AG09319 (cell line): ENCODE measurements around the gene DNMT3L.
"Not testable (repeated sequence)": the region's sequence is repeated elsewhere in the genome, so short reads cannot be mapped to it uniquely, and the experiment has no call there.

Experiments
- DNase-seq: peaks from one replicate; pipeline ENCODE4 v3.0.0-alpha.2; 2010; ENCODE audit warnings: low read depth; ENCODE audit errors: extremely low read depth
- TF ChIP-seq, protein P1 (sequence below): IDR thresholded peaks from 2 replicates; pipeline ENCODE4 v1.5.1; 2011; ENCODE audit warnings: low read depth, mild to moderate bottlenecking, inconsistent platforms, low read length, moderate library complexity

Gene DNMT3L

DNA sequence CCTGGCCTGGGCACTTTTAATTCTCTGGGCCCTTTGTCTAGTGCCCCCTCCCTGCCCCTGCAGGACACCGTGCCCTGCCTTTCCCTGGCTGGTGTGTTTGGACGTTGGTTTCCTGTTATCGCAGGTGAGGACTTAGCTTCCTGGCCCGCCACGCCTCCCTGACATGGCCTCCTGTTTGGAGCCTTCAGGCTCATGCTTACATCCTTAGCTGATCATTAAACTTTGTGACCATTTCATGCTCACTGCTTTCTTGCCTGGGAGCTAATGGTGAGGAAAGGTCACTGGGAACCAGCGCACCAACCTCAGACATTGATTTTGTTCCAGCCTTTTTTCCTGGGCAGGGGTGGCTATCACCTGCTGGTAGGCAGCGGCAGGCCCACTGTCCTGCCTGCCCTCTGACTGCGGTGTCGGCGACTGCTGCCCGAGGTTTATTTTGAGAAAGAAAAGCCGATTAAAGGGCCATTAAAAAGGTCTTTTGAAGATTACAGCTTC is 41.8 kb upstream of the DNMT3L start:
- no peak for DNase-seq
- TF ChIP-seq, protein P1, sequence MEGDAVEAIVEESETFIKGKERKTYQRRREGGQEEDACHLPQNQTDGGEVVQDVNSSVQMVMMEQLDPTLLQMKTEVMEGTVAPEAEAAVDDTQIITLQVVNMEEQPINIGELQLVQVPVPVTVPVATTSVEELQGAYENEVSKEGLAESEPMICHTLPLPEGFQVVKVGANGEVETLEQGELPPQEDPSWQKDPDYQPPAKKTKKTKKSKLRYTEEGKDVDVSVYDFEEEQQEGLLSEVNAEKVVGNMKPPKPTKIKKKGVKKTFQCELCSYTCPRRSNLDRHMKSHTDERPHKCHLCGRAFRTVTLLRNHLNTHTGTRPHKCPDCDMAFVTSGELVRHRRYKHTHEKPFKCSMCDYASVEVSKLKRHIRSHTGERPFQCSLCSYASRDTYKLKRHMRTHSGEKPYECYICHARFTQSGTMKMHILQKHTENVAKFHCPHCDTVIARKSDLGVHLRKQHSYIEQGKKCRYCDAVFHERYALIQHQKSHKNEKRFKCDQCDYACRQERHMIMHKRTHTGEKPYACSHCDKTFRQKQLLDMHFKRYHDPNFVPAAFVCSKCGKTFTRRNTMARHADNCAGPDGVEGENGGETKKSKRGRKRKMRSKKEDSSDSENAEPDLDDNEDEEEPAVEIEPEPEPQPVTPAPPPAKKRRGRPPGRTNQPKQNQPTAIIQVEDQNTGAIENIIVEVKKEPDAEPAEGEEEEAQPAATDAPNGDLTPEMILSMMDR: no peak

DNA sequence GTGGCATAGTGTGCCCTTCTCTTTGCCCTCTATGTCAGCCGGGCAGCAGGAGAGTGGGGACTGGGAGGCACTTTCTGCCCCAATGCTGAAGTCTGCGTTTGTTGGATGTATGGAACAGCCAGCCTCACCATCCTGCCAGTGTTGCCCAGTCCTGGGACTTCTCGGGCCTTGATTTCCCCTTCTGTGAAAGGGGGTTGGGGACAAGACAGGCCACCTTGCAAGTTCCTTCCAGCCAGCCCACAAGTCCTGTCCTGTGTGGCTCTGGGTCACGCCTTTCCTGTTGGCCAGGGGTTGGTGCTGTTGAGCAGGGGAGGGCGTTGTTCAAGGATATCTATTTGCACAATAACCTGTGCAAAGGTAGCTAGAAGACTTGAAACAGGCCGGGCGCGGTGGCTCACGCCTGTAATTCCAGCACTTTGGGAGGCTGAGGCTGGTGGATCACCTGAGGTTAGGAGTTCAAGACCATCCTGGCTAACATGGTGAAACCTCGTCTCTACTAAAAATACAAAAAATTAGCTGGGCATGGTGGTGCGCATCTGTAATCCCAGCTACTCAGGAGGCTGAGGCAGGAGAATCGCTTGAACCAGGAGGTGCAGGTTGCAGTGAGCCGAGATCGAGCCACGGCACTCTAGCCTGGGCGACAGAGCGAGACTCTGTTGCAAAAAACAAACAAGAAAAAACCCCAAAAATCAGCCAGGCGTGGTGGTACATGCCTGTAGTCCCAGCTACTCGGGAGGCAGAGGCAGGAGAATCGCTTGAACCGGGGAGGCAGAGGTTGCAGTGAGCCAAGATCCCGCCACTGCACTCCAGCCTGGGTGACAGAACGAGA is 41.1 kb upstream of the DNMT3L start:
- not testable (repeated sequence) for DNase-seq

DNA sequence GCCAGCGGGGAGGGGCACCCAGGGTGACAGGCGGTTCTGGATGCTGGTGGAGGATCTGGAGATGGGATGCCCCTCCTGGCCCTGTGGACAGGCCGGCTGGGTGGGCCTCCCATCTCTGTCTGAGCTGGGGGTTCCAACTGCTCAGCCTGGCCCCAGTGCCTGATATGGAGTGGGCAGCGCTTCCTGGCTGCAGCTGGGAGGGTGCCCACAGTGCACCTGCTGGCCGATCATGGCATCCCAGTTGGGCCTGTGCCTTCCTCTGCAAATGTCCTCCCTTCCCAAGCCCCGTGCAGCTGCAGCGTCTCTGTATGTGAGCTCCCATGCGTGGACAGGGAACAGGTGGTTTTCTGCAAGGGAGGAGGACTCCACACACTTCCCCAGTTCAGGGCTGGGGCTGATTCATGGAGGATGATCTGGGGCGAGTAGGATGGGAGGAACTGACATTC is 40.3 kb upstream of the DNMT3L start:
- no peak for DNase-seq
- TF ChIP-seq, protein P1: no peak

DNA sequence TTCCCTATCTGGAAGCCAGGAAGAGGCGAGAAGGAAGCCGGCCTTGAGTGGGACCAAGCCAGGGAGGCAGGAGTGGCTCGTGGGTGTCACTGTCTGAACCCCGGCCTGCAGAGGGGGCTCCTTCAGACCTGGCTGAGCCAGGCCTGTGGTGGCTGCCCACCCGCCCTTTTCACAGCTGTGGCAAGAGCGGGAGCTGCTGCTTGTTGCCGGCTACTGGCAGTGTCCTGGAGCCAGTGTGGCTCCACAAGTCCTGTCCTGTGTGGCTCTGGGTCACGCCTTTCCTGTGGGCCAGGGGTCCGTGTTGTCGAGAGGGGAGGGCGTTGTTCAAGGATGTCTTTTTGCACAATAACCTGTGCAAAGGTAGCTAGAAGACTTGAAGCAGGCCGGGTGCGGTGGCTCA is 39.4 kb upstream of the DNMT3L start:
- DNase-seq: no peak
- TF ChIP-seq, protein P1: no peak

DNA sequence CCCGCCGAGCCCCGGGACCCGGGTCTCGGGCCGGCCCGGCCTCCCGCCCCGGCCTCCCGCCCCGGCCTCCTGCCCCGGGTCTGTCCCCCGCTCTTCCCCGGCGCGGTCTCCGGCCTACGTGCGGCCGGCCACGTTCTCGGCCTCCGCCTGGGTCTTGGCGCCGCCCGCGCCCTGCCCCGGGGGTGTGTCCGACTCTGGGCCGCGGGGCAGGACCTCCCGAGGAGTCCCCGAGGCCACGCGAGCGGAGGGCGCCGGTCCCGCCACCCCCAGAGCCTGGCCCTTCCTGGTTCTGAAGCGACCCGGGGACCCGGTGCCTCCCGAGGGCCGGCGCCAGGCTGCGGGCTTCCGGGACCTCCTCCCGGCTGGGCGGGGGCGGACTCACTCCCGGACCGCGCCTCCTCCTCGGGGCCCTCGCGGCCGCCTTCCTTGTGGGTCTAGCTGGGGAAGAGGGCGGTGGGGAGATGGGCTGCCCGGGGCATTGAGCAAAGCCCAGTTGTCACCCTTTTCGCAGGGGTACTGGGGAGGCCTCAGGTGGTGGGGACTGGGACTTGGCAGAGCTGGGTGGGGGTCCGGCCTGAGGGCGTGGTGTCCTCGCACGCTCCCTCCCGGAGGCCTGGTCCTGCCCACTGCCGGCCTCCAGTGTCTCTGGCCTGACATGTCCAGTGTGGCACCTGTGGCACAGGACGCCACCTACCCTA is 38.7 kb upstream of the DNMT3L start:
- DNase-seq: no peak
- TF ChIP-seq, protein P1: no peak

DNA sequence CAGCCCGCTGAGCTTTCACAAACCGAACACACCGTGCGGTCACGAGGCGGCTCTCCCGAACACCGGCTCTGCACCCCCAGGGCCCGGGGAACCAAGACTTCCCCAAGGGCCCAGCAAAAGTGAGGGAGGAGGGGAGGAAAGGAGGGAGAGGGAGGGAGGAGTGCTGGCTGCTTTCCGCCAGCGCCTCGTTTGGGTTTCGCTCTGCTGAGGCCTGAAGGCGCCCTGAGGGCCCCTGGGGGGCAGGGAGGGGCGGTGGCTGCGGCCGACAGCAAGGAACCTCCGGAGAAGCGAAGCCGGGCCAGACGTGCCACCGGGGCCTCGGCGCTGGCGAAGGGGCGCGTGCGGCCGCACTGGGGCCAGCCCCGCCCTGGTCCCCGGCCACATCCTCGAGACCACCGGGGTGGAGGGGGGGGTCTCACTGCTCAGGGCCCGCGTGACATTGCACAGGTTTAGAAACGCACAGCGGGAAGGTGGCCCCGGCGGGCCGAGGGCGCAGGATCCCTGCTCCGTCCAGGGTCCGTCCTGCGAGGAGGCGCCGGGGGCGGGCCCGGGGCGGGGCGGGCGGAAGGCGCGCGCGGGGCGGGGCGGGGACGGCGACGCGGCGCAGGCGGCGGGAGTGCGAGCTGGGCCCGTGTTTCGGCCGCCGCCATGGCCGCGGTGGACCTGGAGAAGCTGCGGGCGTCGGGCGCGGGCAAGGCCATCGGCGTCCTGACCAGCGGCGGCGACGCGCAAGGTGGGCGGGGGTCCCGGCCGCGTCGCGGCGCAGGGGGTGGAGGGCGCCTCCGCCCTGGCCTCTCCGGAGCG is 38.0 kb upstream of the DNMT3L start, which contains the start of gene PFKL:
Gene PFKL, plus strand, starts transcription at position 596 of the 804 bp plus-strand sequence. Its CDS starts 53 bp downstream, at position 649.
- DNase-seq: no peak
- TF ChIP-seq, protein P1: no peak

DNA sequence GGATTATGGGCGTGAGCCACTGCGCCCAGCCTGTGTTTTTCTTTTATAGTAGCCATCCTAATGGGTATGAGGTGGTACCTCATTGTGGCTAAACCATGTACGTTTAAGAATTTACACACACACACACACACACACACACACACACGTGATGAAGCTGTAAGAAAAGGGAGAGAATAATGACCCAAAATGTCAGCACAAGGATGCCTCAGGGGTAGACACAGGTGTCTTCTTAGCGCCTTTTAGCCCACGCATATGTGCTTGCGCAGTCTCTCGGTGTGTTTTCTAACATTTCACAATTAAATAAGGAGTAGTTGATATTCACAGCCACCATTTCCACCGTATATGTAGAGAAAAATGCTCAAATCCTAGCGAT is 37.4 kb upstream of the DNMT3L start:
- TF ChIP-seq, protein P1: no peak
- DNase-seq: no peak
